GM12872 (cell line): ENCODE results near the gene B3GALT5.

ENCODE experiments used
- TF ChIP-seq, protein P1 (sequence below): IDR thresholded peaks from 3 replicates; pipeline ENCODE4 v1.5.1; 2011; ENCODE audit warnings: low read depth, mild to moderate bottlenecking, low read length, moderate library complexity; ENCODE audit not compliant: insufficient read depth

Gene B3GALT5

DNA sequence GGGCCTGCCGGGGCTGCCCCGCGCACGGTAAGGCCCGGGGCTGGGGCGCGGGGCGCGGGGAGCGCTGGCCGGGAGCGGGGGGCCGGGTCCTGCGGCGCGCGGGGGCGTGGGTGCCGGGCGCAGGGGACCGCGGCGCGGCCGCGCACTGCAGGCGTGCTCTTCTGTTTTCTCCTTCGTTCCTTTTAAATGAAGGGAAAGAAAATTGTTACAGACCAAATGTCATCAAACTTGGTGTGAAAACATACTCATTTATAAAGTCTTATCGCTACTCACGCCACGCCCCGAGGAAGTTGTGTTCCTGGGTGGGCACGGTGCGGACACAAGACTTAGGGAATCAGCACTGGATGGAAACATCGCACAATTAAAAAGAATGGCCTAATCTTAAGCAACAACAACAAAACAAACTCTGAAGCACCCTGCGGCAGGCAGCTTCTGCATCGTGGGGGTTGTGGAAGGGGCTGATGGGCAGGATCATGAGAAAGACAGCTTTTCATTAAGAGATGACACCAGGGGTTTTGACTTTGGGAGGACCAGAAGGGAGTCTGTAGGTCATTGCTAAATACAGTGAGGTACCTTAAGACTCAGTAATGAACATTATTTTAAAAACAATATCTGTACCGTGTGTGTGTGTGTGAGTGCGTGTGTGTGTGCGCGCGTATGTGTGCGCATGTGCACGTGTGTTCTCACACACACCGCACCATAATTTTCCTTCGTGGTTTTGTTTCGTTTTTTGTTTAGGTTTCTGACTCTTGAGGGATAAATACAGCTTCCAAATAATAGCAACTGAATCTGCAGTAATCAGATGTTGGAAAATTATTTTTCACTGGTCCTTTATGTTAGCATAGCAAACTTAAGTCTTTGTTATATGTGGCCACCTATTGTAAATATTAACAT, 548 bp downstream of the B3GALT5 start:
- TF ChIP-seq, protein P1, sequence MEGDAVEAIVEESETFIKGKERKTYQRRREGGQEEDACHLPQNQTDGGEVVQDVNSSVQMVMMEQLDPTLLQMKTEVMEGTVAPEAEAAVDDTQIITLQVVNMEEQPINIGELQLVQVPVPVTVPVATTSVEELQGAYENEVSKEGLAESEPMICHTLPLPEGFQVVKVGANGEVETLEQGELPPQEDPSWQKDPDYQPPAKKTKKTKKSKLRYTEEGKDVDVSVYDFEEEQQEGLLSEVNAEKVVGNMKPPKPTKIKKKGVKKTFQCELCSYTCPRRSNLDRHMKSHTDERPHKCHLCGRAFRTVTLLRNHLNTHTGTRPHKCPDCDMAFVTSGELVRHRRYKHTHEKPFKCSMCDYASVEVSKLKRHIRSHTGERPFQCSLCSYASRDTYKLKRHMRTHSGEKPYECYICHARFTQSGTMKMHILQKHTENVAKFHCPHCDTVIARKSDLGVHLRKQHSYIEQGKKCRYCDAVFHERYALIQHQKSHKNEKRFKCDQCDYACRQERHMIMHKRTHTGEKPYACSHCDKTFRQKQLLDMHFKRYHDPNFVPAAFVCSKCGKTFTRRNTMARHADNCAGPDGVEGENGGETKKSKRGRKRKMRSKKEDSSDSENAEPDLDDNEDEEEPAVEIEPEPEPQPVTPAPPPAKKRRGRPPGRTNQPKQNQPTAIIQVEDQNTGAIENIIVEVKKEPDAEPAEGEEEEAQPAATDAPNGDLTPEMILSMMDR = no peak

DNA sequence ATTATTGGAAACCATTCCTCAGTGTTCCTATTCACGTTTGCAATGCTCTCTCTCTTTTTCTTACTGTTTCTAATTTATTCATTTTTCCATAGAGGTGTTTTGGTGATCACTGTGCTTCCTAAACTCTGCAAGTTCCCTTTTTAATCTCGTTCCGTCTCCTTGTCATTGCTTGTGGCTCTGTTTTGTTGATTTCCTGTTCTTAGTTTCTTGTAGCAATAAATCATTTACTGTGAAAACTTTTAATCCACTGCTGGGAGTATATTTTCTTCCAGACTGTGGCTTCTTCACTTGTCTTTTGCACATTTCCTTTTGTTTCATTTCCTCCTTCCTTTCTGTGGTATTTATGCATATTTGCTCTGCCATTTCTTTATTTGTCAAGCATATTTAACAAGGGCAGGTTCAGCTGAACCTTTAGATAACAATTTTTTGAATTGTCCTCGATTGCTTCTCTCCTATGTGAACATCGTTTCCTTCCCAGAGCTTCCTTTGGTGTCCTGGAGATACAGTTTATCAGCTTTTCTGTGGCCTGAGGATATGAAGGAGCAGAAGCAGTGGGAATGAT, 3.6 kb downstream of the B3GALT5 start:
- TF ChIP-seq, protein P1 = no peak

DNA sequence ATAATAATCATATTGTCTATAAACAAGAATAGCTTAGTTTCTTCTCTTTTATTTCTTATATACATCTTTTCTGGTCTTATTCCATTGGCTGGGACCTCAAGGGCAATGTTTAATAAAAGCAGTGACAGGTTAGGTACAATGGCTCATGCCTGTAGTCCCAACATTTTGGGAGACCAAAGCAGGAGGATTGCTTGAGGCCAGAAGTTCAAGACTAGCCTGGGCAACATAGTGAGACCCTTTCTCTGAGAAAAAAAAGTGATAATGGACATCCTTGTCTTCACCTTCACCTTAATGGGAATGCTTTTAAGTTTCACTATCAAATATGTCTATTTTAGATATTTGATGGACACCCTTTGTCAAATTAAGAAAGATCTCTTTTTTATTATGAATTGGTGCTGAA, 8.1 kb downstream of the B3GALT5 start:
- TF ChIP-seq, protein P1 = no peak

DNA sequence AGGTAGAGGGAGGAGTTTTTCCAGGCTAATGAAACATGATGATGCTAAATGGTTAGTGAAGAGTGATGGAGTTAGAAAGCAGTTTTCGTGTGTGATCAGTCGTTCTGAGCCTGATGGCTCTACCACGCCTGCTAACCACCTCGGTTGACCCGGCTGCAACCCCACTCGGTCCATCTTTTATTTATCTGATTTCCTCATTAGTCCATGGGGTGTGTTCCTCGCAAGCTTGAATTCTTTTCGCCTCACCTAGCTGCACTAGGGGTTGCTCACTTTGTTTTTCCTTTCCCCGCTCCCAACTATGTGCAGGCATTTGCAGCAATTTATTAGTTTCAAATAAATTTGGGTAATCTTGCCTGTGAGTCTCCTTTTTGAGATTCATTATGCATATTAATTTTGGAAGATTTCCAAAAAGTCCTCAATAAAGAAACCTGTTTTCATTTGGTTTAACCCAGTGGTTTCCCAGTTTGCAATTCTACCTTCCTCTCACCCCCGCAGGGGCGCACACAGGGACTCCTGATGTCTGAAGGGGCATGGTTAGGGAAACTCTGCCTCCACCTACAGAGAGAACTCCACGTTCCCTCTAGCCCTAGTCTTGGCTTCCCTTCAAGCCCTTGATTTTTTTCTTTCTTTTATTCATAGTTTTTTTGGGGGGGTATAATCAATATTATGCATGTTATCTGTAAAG, 12.6 kb downstream of the B3GALT5 start:
- TF ChIP-seq, protein P1 = no peak

DNA sequence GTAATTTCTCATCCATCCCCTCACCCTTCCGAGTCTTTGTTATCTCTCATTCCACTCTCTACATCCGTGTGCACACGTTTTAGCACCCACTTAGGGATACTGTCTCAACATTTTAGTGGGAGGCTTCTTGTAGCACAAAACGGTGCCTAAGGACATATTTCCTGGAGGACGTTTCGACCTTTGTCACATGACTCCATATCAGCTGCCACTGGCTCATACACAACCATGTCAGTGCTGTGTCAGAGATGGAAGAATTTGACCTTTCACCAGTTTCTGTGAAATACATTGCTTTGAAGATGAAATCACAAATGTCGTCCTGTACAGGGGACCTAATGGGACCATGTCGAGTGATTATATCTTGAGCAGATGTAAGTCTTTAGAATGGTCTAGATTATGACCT, 15.6 kb downstream of the B3GALT5 start:
- TF ChIP-seq, protein P1 = no peak

DNA sequence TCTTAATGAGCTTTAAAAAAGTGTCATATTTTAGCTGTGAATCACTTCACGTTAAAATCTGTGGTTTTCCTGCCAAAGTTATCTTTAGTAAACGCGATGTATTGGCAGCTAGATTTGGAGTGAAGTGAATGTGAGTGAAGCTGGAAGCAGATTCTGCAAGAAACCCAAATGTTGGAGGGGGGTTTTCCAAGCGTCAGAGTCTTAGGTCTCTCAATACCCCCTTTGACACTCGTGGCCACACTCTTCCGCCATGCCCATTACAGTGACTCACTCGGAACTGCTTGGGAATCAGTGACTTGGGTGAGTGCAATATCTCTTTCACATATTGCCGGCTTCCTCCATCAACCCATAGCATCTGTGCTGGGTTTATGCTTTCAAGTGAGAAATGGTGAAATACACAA, 17.5 kb downstream of the B3GALT5 start:
- TF ChIP-seq, protein P1 = no peak

DNA sequence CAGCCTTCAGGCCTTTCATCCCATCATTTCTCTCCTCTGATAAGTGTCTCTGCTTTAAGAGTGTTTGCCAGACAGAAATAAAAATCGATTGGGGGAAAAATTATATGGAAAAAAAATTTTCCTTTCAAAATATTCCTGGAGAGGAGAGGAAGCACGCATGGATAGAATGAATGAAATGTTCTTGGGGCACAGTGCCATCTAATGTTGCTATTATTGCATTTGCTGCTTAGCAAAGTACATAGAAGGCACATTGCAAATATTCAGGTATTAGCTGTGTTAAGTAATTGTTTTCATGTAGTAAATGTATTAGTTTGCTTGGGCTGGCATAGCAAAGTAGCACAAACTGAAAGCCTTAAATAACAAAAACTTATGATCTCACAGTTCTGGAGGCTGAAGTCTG, 18.1 kb downstream of the B3GALT5 start:
- TF ChIP-seq, protein P1 = no peak
